HEK293 (cell line): Measurements from ENCODE around the gene OSBP2.

Experiments used
- CTCF ChIP-seq: fragments of 450-650 bp; formaldehyde crosslinking; IDR thresholded peaks from 2 replicates; pipeline ENCODE4 v1.5.1; 2016; ENCODE audit warnings: missing biosample characterization, missing genetic modification characterization
- ELK4 ChIP-seq: IDR thresholded peaks from 2 replicates; pipeline ENCODE4 v1.6.1; 2011; ENCODE audit warnings: mild to moderate bottlenecking, low read depth, low read length, borderline replicate concordance
- PRDM1 ChIP-seq: fragments of 450-650 bp; formaldehyde crosslinking; IDR thresholded peaks from 2 replicates; pipeline ENCODE4; 2016; ENCODE audit warnings: missing biosample characterization, missing genetic modification characterization
- REST ChIP-seq: fragments of 450-650 bp; formaldehyde crosslinking; IDR thresholded peaks from 2 replicates; pipeline ENCODE4 v1.5.1; 2016; ENCODE audit warnings: missing biosample characterization, missing genetic modification characterization
- TCF7L2 ChIP-seq: IDR thresholded peaks from 2 replicates; pipeline ENCODE4 v1.6.1; 2011; ENCODE audit warnings: low read depth, mild to moderate bottlenecking, inconsistent platforms, low read length, moderate library complexity, borderline replicate concordance
- YY1 ChIP-seq: fragments of 450-650 bp; formaldehyde crosslinking; IDR thresholded peaks from 2 replicates; pipeline ENCODE4 v1.5.1; 2018; ENCODE audit warnings: missing biosample characterization, missing genetic modification characterization
- ZFHX2 ChIP-seq: fragments of 450-650 bp; formaldehyde crosslinking; conservative IDR thresholded peaks from 2 replicates; pipeline ENCODE4 v1.5.1; 2016; ENCODE audit warnings: missing biosample characterization, missing genetic modification characterization
- ZNF157 ChIP-seq: fragments of 450-650 bp; formaldehyde crosslinking; IDR thresholded peaks from 2 replicates; pipeline ENCODE4 v1.5.1; 2016; ENCODE audit warnings: missing biosample characterization, missing genetic modification characterization
- ZNF202 ChIP-seq: fragments of 450-650 bp; formaldehyde crosslinking; IDR thresholded peaks from 2 replicates; pipeline ENCODE4 v1.5.1; 2016; ENCODE audit warnings: missing biosample characterization, missing genetic modification characterization, borderline replicate concordance
- ZNF292 ChIP-seq: fragments of 450-650 bp; formaldehyde crosslinking; IDR thresholded peaks from 2 replicates; pipeline ENCODE4 v1.5.1; 2016; ENCODE audit warnings: low read depth, missing biosample characterization, missing genetic modification characterization, borderline replicate concordance
- ZNF311 ChIP-seq: fragments of 450-650 bp; formaldehyde crosslinking; IDR thresholded peaks from 2 replicates; pipeline ENCODE4 v1.5.1; 2017; ENCODE audit warnings: missing biosample characterization, missing genetic modification characterization, borderline replicate concordance
- ZNF560 ChIP-seq: fragments of 450-650 bp; formaldehyde crosslinking; IDR thresholded peaks from 2 replicates; pipeline ENCODE4 v1.5.1; 2017; ENCODE audit warnings: missing biosample characterization, missing genetic modification characterization, borderline replicate concordance
- ZNF600 ChIP-seq: fragments of 450-650 bp; formaldehyde crosslinking; IDR thresholded peaks from 2 replicates; pipeline ENCODE4 v1.5.1; 2016; ENCODE audit warnings: missing biosample characterization, missing genetic modification characterization

- TF ChIP-seq CTCF (tag by site-specific recombination) (no peak), ZNF157 (no peak), REST (tag by site-specific recombination) (no peak), ZNF292 (tag by site-specific recombination) (no peak), ZNF560 (tag by site-specific recombination) (no peak), ZFHX2 (tag by site-specific recombination) (peak; percentile 59), ZNF600 (tag by site-specific recombination) (no peak), ZNF311 (no peak), ELK4 (no peak), ZNF202 (no peak), YY1 (tag by site-specific recombination) (no peak), PRDM1 (no peak), TCF7L2 (no peak)
Measured at GRCh38 chr22:30871391-30872284, 177.0 kb downstream of the OSBP2 start.
